ENCODE measurements around the gene OSBPL9. TPM values are rescaled to one million over a fixed set of nuclear protein-coding genes. Genes with fewer than 3 reads are reported as not detected.

Gene OSBPL9
- total and polyA plus RNA-seq, 2 donors (not counting 1 experiment from before 2014, with no cell fraction given), result 23.1 to 59.6 TPM

GRCh38 chr1:51729156-51729823, 112.4 kb downstream of the OSBPL9 start:
- under 1% methylated on average over 45 of the region's 53 CpGs for WGBS (ENCODE audit: insufficient coverage)
- Histone ChIP-seq H3K79me2 (ENCODE audit: control insufficient read depth, insufficient read depth, low read length) (peaks cover 83% of the 10 kb centered on the region), H3K36me3 (replicated peaks in 1 of 2; ENCODE audit: control extremely low read depth in 1 of 2, control insufficient read depth in 1 of 2, extremely low read depth in 1 of 2, insufficient read depth in 2 of 2, low read length in 1 of 2) (no peaks in the 10 kb centered on the region), H3K4me2 (replicated peaks; ENCODE audit: low read depth, low read length, poor library complexity, severe bottlenecking) (peak overlapping the region; percentile 80), H3K4me1 (ENCODE audit: control insufficient read depth in 2 of 2, insufficient read depth in 2 of 2, low read length in 2 of 2) (peaks cover 13 to 20% of the 10 kb centered on the region in 2 donors), H4K20me1 (ENCODE audit: control insufficient read depth, insufficient read depth, low read length, poor library complexity, severe bottlenecking) (peaks cover 13% of the 10 kb centered on the region), H3K4me3 (ENCODE audit: control extremely low read depth in 1 of 5, extremely low read depth in 1 of 5, insufficient read depth in 1 of 5, low read depth in 2 of 5, low read length in 4 of 5) (peak overlapping the region; percentile 72 to 98 (median 89)), H3K9ac (ENCODE audit: low read length) (peak overlapping the region; percentile 94), H3K27ac (ENCODE audit: low read length in 2 of 2) (peak overlapping the region; percentile 56 to 76), H2AFZ (ENCODE audit: insufficient read depth, low read depth, low read length, poor library complexity, severe bottlenecking) (peak overlapping the region; percentile 95), H3K27me3 (replicated peaks in 1 of 4; ENCODE audit: control extremely low read depth in 1 of 4, control insufficient read depth in 3 of 4, insufficient read depth in 4 of 4, low read length in 3 of 4) (no peaks in the 10 kb centered on the region), H3K9me3 (ENCODE audit: control extremely low read depth in 1 of 3, control insufficient read depth in 2 of 3, insufficient read depth in 1 of 3, low read length in 2 of 3) (no peaks in the 10 kb centered on the region)
- no peak for TF ChIP-seq CTCF (IDR thresholded peaks at IDR 0.05)
- TF ChIP-seq EZH2 (IDR thresholded peaks at IDR 0.05; ENCODE audit: borderline replicate concordance, insufficient read depth, low read depth, low read length, poor library complexity, severe bottlenecking), result no peak
- ATAC-seq (ENCODE audit: low read depth) (peak; percentile 96), DNase-seq (peak; percentile 96)
- Mint-ChIP-seq H3K4me1 (peaks cover 41% of the 10 kb centered on the region), H3K27me3 (no peaks in the 10 kb centered on the region), H3K4me3 (peak overlapping the region; percentile 91), H3K27ac (peak overlapping the region; percentile 88), H3K9me3 (ENCODE audit: insufficient read depth) (no peaks in the 10 kb centered on the region)
- POLR2A ChIA-PET, result interaction anchor here (0.7 to 1.1 kb wide), 6 partner anchors 9 to 365 kb away, joined by 3 to 10 read pairs (median 6); no protein-coding TSS in a partner anchor
- intact Hi-C loops (cut with micrococcal nuclease), result loop anchor here (1.0 to 2.0 kb wide), 4 partner anchors 40 to 210 kb away; partner anchors contain the start of genes EPS15, NRDC and OSBPL9
- CTCF ChIA-PET, result interaction anchor here (0.7 to 1.1 kb wide), 2 partner anchors 40 to 433 kb away, joined by 3 to 4 read pairs; no protein-coding TSS in a partner anchor

All from B cell (primary cell).